Liver (tissue), 3 donors: ENCODE results near the gene STK36.
A peak's percentile ranks its signal among the peaks of the same experiment; 100 is the strongest.
"Not testable (repeated sequence)": the region's sequence is repeated elsewhere in the genome, so short reads cannot be mapped to it uniquely, and the experiment has no call there.

Experiments
- JUND ChIP-seq, 2 donors: IDR thresholded peaks; 2 replicates each; pipeline ENCODE4 v1.6.1; 2016; ENCODE audit warnings: antibody characterized with exemption in 2 of 2
- NR2F2 ChIP-seq: IDR thresholded peaks from 2 replicates; pipeline ENCODE4 v1.6.1; 2016; ENCODE audit warnings: antibody characterized with exemption
- RAD21 ChIP-seq, 2 donors: IDR thresholded peaks; 2 replicates each; pipeline ENCODE4 v1.6.1; 2016; ENCODE audit warnings: antibody characterized with exemption in 2 of 2, mild to moderate bottlenecking in 2 of 2
- YY1 ChIP-seq: IDR thresholded peaks from 2 replicates; pipeline ENCODE4 v1.6.1; 2016; ENCODE audit warnings: antibody characterized with exemption, mild to moderate bottlenecking
- TF ChIP-seq, protein P1 (sequence below): fragments of 150-350 bp; IDR thresholded peaks from 2 replicates; pipeline ENCODE4 v1.5.1; 2017; ENCODE audit warnings: improper control_type of control experiment, low read depth, low read length; ENCODE audit not compliant: missing input control
- TF ChIP-seq, protein P2 (sequence below): IDR thresholded peaks from 2 replicates; pipeline ENCODE4 v1.6.1; 2016; ENCODE audit warnings: antibody characterized with exemption
- TF ChIP-seq, protein P3 (sequence below): IDR thresholded peaks from 2 replicates; pipeline ENCODE4 v1.6.1; 2016; ENCODE audit warnings: antibody characterized with exemption, mild to moderate bottlenecking
- donor health status: healthy.
- donor health status: healthy.

DNA sequence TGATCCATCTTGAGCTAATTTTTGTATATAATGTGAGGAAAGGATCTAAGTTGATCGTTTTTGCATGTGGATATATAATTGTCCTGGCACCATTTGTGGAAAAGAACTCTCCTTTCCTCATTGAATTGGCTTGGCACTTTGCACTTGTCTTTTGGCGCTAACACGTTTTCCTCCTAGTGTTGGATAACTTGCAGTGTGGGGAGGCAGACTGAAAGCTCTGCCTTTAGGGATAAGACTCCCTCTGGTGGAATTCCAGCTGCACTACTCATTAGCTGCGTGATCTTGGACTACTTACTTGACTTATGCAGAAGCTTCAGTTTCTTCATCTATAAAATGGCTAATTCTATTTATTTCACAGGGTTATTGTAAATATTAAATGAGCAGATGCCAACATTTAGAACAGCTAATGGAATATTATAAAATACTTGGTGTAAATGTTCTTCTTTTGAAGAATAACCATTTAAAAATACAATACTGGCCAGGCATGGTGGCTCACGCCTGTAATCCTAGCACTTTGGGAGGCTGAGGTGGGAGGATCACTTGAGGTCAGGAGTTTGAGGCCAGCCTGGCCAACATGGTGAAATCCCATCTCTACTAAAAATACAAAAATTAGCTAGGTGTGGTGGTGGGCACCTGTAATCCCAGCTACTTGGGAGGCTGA is 15.6 kb downstream of the STK36 start:
- TF ChIP-seq, protein P1, sequence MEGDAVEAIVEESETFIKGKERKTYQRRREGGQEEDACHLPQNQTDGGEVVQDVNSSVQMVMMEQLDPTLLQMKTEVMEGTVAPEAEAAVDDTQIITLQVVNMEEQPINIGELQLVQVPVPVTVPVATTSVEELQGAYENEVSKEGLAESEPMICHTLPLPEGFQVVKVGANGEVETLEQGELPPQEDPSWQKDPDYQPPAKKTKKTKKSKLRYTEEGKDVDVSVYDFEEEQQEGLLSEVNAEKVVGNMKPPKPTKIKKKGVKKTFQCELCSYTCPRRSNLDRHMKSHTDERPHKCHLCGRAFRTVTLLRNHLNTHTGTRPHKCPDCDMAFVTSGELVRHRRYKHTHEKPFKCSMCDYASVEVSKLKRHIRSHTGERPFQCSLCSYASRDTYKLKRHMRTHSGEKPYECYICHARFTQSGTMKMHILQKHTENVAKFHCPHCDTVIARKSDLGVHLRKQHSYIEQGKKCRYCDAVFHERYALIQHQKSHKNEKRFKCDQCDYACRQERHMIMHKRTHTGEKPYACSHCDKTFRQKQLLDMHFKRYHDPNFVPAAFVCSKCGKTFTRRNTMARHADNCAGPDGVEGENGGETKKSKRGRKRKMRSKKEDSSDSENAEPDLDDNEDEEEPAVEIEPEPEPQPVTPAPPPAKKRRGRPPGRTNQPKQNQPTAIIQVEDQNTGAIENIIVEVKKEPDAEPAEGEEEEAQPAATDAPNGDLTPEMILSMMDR = peak; percentile 81
- TF ChIP-seq JUND (IDR thresholded peaks at IDR 0.05); NR2F2; YY1: not testable (repeated sequence)
- TF ChIP-seq, protein P2, sequence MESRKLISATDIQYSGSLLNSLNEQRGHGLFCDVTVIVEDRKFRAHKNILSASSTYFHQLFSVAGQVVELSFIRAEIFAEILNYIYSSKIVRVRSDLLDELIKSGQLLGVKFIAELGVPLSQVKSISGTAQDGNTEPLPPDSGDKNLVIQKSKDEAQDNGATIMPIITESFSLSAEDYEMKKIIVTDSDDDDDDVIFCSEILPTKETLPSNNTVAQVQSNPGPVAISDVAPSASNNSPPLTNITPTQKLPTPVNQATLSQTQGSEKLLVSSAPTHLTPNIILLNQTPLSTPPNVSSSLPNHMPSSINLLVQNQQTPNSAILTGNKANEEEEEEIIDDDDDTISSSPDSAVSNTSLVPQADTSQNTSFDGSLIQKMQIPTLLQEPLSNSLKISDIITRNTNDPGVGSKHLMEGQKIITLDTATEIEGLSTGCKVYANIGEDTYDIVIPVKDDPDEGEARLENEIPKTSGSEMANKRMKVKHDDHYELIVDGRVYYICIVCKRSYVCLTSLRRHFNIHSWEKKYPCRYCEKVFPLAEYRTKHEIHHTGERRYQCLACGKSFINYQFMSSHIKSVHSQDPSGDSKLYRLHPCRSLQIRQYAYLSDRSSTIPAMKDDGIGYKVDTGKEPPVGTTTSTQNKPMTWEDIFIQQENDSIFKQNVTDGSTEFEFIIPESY = not testable (repeated sequence)
- TF ChIP-seq, protein P3, sequence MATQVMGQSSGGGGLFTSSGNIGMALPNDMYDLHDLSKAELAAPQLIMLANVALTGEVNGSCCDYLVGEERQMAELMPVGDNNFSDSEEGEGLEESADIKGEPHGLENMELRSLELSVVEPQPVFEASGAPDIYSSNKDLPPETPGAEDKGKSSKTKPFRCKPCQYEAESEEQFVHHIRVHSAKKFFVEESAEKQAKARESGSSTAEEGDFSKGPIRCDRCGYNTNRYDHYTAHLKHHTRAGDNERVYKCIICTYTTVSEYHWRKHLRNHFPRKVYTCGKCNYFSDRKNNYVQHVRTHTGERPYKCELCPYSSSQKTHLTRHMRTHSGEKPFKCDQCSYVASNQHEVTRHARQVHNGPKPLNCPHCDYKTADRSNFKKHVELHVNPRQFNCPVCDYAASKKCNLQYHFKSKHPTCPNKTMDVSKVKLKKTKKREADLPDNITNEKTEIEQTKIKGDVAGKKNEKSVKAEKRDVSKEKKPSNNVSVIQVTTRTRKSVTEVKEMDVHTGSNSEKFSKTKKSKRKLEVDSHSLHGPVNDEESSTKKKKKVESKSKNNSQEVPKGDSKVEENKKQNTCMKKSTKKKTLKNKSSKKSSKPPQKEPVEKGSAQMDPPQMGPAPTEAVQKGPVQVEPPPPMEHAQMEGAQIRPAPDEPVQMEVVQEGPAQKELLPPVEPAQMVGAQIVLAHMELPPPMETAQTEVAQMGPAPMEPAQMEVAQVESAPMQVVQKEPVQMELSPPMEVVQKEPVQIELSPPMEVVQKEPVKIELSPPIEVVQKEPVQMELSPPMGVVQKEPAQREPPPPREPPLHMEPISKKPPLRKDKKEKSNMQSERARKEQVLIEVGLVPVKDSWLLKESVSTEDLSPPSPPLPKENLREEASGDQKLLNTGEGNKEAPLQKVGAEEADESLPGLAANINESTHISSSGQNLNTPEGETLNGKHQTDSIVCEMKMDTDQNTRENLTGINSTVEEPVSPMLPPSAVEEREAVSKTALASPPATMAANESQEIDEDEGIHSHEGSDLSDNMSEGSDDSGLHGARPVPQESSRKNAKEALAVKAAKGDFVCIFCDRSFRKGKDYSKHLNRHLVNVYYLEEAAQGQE = not testable (repeated sequence)
- TF ChIP-seq RAD21 (IDR thresholded peaks at IDR 0.05) = peak; percentile 82 to 93
